Ovary (tissue), 9 donors: ENCODE data around the gene ADCK2. TPM values are rescaled to one million over a fixed set of nuclear protein-coding genes. Genes with fewer than 3 reads are reported as not detected.

Experiments
- DNase-seq, 5 donors: peaks; one replicate each; pipeline ENCODE4 v3.0.0-alpha.2; 2019 to 2020
- H3K27ac ChIP-seq, 2 donors: fragments of 200-600 bp; one replicate each; pipeline versions ENCODE4 v1.5.1 to v1.8.0; 2019 to 2022
- H3K27me3 ChIP-seq: fragments of 200-600 bp; one replicate; pipeline ENCODE4 v1.8.0; 2022
- H3K36me3 ChIP-seq: fragments of 200-600 bp; sonication (generic); one replicate; pipeline ENCODE4 v1.5.1; 2019
- H3K4me1 ChIP-seq: one replicate; pipeline ENCODE4 v1.8.1; 2013; ENCODE audit warnings: mild to moderate bottlenecking, moderate library complexity; ENCODE audit not compliant: insufficient read depth
- H3K4me3 ChIP-seq: fragments of 200-600 bp; sonication (generic); one replicate; pipeline ENCODE4 v1.5.1; 2017
- H3K9me3 ChIP-seq, 2 donors: fragments of 200-600 bp in 1 of 2; sonication (generic) in 1 of 2; one replicate each; pipeline versions ENCODE4 v1.5.1 to v1.8.1; 2013 to 2019; ENCODE audit warnings: mild to moderate bottlenecking in 1 of 2, moderate library complexity in 1 of 2
- EP300 ChIP-seq: sonication (generic); formaldehyde crosslinking; IDR thresholded peaks from one replicate; pipeline ENCODE4 v1.6.1; 2017; ENCODE audit warnings: antibody characterized with exemption
- POLR2A ChIP-seq: fragments of 450-650 bp; IDR thresholded peaks from one replicate; pipeline ENCODE4 v1.6.1; 2017; ENCODE audit warnings: antibody characterized with exemption, mild to moderate bottlenecking, moderate library complexity
- WGBS, 3 donors: extraction: QIAGEN DNeasy Blood & Tissue Kit in 1 of 3; methylation state at CpG; one replicate each; pipeline versions ENCODE4 v1.1.5 to v1.1.7; 2013 to 2017; 5-methylcytosine and 5-hydroxymethylcytosine counted together
- intact Hi-C, 4 donors: fragments of 100-400 bp; cut with DNase I; formaldehyde crosslinking; loops; one replicate each; pipeline versions ENCODE4 v1.11.0 to v1.15.1; 2022 to 2023
- polyA plus RNA-seq, 2 donors: library from polyadenylated mRNA; stranded (reverse); fragments of 200-250 nt in 1 of 2; fragments of 350-450 nt in 1 of 2; fragmentation: Illumina TruSeq in 1 of 2; extraction: RNeasy Lipid Tissue Mini Kit (QIAGEN cat#74804) in 1 of 2; gene quantifications; one replicate each; pipeline ENCODE4 v1.2.3, GENCODE V29; 2013 to 2014
- total RNA-seq, 7 donors: library from RNA; depleted of rRNA in 2 of 7; stranded (reverse); fragments of >200 nt in 2 of 7; fragmentation: NEBNext Ultra II Directional in 3 of 7; extraction: Animal tissue kit (Norgen Biotek cat#: 25700) in 3 of 7; gene quantifications; one replicate each; pipeline versions ENCODE4 v1.1.0 to v1.2.4, GENCODE V29; 2016 to 2023
- TF ChIP-seq, protein P1 (sequence below), 3 donors: fragments of 450-650 bp in 2 of 3; fragments of 200-600 bp in 1 of 3; IDR thresholded peaks; one replicate each; pipeline versions ENCODE4 v1.5.1 to v1.8.0; 2016 to 2022; ENCODE audit warnings: antibody characterized with exemption in 3 of 3, mild to moderate bottlenecking in 1 of 3
- donor health status: DM: no; HTN: no; CAD: no; lungs with moderate emphysema.
- donor health status: DM: no; HTN: no; CAD: no.
- donor health status: Bipolar disorder and iron deficiency.
- donor health status: DM: yes; HTN: yes; CAD: no.
- donor health status: DM: no; HTN: no; CAD: no.
- donor health status: DM: yes; HTN: yes; CAD: no.

Gene ADCK2
- total and polyA plus RNA-seq, 9 donors = 12.0 to 22.5 (median 19.1) TPM

DNA sequence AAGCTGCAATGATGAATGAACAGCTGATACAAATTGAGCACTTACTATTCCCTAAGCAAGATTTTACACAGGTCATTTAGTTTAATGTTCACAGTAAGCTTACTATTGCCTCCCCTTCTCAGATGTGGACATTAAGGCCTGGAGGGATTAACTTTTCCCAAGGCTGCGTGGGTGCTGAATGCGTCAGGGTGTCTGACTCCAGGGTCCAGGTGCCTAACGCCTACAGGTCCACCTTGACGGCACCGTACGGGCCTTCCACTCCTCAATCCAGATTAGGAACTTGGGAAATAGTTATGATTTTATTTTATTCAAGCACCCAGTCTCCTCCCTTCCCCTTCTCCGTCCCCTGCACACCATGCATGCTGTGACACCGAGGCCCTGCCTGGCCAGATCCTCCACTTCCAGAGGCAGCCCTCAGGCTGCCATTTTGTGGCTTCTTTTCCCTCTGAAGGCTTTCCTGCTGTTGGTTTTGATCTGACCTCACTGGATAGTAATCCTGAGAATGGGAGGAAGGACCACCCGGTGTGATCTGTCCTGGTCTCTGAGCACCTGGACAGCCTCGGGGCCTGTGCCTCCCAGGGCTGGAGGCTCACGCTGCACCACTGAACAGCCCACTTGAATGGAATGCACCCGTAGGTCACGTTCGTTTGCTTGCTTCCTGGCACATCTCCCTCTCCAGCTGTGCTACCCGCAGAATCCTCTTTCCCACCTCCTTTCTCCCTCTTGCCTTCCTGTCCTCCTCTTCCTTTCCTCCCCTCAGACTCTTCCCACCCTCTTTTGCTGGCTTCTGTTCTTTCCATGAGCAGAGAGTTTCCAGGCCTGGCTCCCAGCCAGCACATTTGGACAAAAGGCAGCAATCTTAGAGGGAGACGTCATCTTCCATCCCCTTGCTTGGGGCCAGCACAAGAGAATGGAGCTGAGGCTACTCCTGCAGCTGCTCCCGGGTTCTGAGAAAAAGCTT lies 46.6 kb upstream of the ADCK2 start:
- no peak for TF ChIP-seq POLR2A
- no peak for TF ChIP-seq EP300
- TF ChIP-seq, protein P1, sequence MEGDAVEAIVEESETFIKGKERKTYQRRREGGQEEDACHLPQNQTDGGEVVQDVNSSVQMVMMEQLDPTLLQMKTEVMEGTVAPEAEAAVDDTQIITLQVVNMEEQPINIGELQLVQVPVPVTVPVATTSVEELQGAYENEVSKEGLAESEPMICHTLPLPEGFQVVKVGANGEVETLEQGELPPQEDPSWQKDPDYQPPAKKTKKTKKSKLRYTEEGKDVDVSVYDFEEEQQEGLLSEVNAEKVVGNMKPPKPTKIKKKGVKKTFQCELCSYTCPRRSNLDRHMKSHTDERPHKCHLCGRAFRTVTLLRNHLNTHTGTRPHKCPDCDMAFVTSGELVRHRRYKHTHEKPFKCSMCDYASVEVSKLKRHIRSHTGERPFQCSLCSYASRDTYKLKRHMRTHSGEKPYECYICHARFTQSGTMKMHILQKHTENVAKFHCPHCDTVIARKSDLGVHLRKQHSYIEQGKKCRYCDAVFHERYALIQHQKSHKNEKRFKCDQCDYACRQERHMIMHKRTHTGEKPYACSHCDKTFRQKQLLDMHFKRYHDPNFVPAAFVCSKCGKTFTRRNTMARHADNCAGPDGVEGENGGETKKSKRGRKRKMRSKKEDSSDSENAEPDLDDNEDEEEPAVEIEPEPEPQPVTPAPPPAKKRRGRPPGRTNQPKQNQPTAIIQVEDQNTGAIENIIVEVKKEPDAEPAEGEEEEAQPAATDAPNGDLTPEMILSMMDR (IDR thresholded peaks at IDR 0.05) = no peak

GRCh38 chr7:140631021-140631420 lies 41.7 kb upstream of the ADCK2 start:
- Histone ChIP-seq H3K4me1 (peaks cover 17% of the 10 kb centered on the region), H3K36me3 (no peaks in the 10 kb centered on the region), H3K27me3 (no peaks in the 10 kb centered on the region), H3K4me3 (no peak overlapping the region), H3K9me3 (no peaks in the 10 kb centered on the region), H3K27ac (no peak overlapping the region)
- intact Hi-C loops = no loop called here
- no peak for DNase-seq
- 55 to 75% (median 73%) methylated on average over 6 of the region's 6 CpGs for WGBS, 3 donors
- TF ChIP-seq, protein P1 (IDR thresholded peaks at IDR 0.05) = no peak
- no peak for TF ChIP-seq EP300
- no peak for TF ChIP-seq POLR2A

More for the DNA sequence above, 46.6 kb upstream of the ADCK2 start:
- Histone ChIP-seq H3K27ac (peak overlapping the region in 1 of 2 donors; percentile 69), H3K4me3 (no peak overlapping the region), H3K4me1 (peaks cover 12% of the 10 kb centered on the region), H3K36me3 (no peaks in the 10 kb centered on the region), H3K9me3 (no peaks in the 10 kb centered on the region), H3K27me3 (no peaks in the 10 kb centered on the region)
- 40 to 45% (median 42%) methylated on average over 17 of the region's 17 CpGs for WGBS, 3 donors
- intact Hi-C loops = no loop called here
- DNase-seq = peak; percentile 95 to 98 (median 97)

- DNase-seq = peak in 1 of 5 donors; percentile 3
- Histone ChIP-seq H3K4me1 (peaks cover 13% of the 10 kb centered on the region), H3K27me3 (no peaks in the 10 kb centered on the region), H3K9me3 (no peaks in the 10 kb centered on the region), H3K27ac (no peak overlapping the region), H3K4me3 (no peak overlapping the region), H3K36me3 (no peaks in the 10 kb centered on the region)
- TF ChIP-seq EP300 = no peak
- TF ChIP-seq, protein P1 (IDR thresholded peaks at IDR 0.05) = no peak
- no peak for TF ChIP-seq POLR2A
- intact Hi-C loops = no loop called here
- 84 to 87% (median 84%) methylated on average over 7 of the region's 7 CpGs for WGBS, 3 donors
These were observed 41.1 kb upstream of the ADCK2 start for GRCh38 chr7:140631602-140632001.

GRCh38 chr7:140635345-140635744 lies 37.4 kb upstream of the ADCK2 start:
- intact Hi-C loops = loop anchor here in 1 of 4 donors (5.0 kb wide), 1 partner anchor 38 kb away; no protein-coding TSS in a partner anchor
- H3K4me1 ChIP-seq = peaks cover 18% of the 10 kb centered on the region
- 20 to 24% (median 24%) methylated on average over 5 of the region's 5 CpGs for WGBS, 3 donors
- H3K36me3 ChIP-seq = no peaks in the 10 kb centered on the region
- H3K9me3 ChIP-seq = no peaks in the 10 kb centered on the region
- H3K4me3 ChIP-seq = no peak overlapping the region
- H3K27ac ChIP-seq = no peak overlapping the region
- no peaks in the 10 kb centered on the region for H3K27me3 ChIP-seq
- TF ChIP-seq, protein P1 (IDR thresholded peaks at IDR 0.05) = no peak
- TF ChIP-seq POLR2A (no peak), EP300 (no peak)
- peak in 1 of 5 donors; percentile 11 for DNase-seq
